ENCODE results near the gene ESYT2. TPM values are rescaled to one million over a fixed set of nuclear protein-coding genes. Genes with fewer than 3 reads are reported as not detected.

The ESYT2 gene
- total and polyA plus RNA-seq, 9 of the 15 experiments (the other 6 are each of a cell fraction or from before 2014, with no cell fraction given), result 5.8 to 86.9 (median 64.7) TPM

- TF ChIP-seq PRDM10 (IDR thresholded peaks at IDR 0.05; ENCODE audit: partially characterized antibody), result peak; percentile 72
- 0 out of 2 replicates have a peak, but pooled peaks have one; percentile 26 for TF ChIP-seq ZHX1 (conservative IDR thresholded peaks at IDR 0.05; ENCODE audit: low read length)
- TF ChIP-seq CREBBP (IDR thresholded peaks at IDR 0.05; ENCODE audit: low read depth, low read length), result no peak
- peak; percentile 97 for TF ChIP-seq BRD4 (IDR thresholded peaks at IDR 0.05)
- TF ChIP-seq HLTF (IDR thresholded peaks at IDR 0.05), result peak; percentile 85; the same call in 1 of the 2 replicates
- peak; percentile 87; the same call in 1 of the 2 replicates for TF ChIP-seq KLF6 (CRISPR knock-in tag; IDR thresholded peaks at IDR 0.05; ENCODE audit: borderline replicate concordance)
- TF ChIP-seq MAFF (IDR thresholded peaks at IDR 0.05; ENCODE audit: low read length), result no peak
- TF ChIP-seq, protein P1, sequence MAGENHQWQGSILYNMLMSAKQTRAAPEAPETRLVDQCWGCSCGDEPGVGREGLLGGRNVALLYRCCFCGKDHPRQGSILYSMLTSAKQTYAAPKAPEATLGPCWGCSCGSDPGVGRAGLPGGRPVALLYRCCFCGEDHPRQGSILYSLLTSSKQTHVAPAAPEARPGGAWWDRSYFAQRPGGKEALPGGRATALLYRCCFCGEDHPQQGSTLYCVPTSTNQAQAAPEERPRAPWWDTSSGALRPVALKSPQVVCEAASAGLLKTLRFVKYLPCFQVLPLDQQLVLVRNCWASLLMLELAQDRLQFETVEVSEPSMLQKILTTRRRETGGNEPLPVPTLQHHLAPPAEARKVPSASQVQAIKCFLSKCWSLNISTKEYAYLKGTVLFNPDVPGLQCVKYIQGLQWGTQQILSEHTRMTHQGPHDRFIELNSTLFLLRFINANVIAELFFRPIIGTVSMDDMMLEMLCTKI (IDR thresholded peaks at IDR 0.05; ENCODE audit: partially characterized antibody), result no peak
- TF ChIP-seq ZC3H4 (CRISPR knock-in tag; IDR thresholded peaks at IDR 0.05; ENCODE audit: borderline replicate concordance), result peak; percentile 91; the same call in 1 of the 2 replicates
- TF ChIP-seq, protein P2, sequence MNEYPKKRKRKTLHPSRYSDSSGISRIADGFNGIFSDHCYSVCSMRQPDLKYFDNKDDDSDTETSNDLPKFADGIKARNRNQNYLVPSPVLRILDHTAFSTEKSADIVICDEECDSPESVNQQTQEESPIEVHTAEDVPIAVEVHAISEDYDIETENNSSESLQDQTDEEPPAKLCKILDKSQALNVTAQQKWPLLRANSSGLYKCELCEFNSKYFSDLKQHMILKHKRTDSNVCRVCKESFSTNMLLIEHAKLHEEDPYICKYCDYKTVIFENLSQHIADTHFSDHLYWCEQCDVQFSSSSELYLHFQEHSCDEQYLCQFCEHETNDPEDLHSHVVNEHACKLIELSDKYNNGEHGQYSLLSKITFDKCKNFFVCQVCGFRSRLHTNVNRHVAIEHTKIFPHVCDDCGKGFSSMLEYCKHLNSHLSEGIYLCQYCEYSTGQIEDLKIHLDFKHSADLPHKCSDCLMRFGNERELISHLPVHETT (CRISPR knock-in tag; conservative IDR thresholded peaks at IDR 0.05 in 1 of 2, IDR thresholded peaks at IDR 0.05 in 1 of 2), result peak in 1 of 2 experiments; percentile 97; a peak in 2 of 4 replicates
- TF ChIP-seq CHD2 (IDR thresholded peaks at IDR 0.05; ENCODE audit: low read depth, low read length), result peak; percentile 72; the same call in 1 of the 2 replicates
- TF ChIP-seq, protein P3, sequence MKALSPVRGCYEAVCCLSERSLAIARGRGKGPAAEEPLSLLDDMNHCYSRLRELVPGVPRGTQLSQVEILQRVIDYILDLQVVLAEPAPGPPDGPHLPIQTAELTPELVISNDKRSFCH (CRISPR knock-in tag; IDR thresholded peaks at IDR 0.05), result no peak
- TF ChIP-seq, protein P3 (tag; IDR thresholded peaks at IDR 0.05), result peak; percentile 86
- TF ChIP-seq, protein P4, sequence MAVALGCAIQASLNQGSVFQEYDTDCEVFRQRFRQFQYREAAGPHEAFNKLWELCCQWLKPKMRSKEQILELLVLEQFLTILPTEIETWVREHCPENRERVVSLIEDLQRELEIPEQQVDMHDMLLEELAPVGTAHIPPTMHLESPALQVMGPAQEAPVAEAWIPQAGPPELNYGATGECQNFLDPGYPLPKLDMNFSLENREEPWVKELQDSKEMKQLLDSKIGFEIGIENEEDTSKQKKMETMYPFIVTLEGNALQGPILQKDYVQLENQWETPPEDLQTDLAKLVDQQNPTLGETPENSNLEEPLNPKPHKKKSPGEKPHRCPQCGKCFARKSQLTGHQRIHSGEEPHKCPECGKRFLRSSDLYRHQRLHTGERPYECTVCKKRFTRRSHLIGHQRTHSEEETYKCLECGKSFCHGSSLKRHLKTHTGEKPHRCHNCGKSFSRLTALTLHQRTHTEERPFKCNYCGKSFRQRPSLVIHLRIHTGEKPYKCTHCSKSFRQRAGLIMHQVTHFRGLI (CRISPR knock-in tag; IDR thresholded peaks at IDR 0.05), result 0 out of 2 replicates have a peak, but pooled peaks have one; percentile 55
These were observed at the start of gene ESYT2 (continued) for GRCh38 chr7:158829342-158830210.

Measured in K562 (cell line).